Cardiac fibroblast (primary cell): ENCODE results near the gene MYO15A.

Source experiments
- DNase-seq, 2 donors: peaks; one replicate each; pipeline versions ENCODE4 v3.0.0 to v3.0.0-alpha.2; 2010; ENCODE audit warnings: low read depth in 2 of 2
- H3K4me3 ChIP-seq, 2 donors: replicated peaks in 1 of 2; 1 replicate in 1 of 2; 2 replicates in 1 of 2; pipeline ENCODE4 v1.5.1; 2011; ENCODE audit warnings: low read depth in 2 of 2, low read length in 2 of 2, mild to moderate bottlenecking in 2 of 2, moderate library complexity in 1 of 2
- TF ChIP-seq, protein P1 (sequence below): IDR thresholded peaks from one replicate; pipeline ENCODE4 v1.5.1; 2011; ENCODE audit warnings: low read depth, mild to moderate bottlenecking, low read length, inconsistent platforms

The MYO15A gene

DNA sequence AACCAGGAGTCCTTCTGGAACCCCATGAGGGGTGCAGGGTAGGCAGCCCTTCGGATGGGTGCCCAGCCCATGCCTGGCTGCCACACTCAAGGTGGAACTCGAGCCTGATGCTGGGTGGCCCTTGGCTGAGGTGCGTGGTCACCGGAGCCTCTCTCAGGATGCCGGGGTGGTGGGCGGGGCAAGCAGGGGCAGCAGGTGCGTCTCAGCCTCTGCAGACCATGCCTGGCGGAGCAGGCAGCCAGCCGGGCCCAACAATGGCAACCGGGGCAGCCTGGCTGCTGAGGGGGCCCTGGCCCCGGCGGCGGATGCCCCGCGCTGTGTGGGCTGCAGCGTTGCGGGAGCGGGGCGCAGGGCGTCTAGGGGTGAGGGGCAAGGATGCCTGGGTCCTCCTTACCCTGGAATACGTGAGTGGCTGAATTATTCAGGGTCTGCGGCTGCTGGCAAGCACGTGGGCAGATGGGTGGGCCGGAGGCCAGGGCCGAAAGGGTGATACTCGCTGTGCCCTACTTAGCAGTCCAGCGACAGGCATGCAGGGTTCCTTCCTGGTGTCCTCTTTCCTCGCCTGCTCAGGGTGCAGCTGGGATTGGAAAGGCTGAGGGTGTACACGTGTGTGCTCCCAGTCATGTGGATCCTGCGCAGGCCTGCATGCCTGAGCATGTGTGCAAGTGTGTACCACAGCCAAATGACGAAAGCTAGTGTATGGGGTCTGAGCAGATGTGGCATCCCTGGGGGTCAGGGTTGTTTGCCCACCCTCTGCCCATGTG lies 14.6 kb downstream of the MYO15A start:
- no peak for DNase-seq
- H3K4me3 ChIP-seq: no peak overlapping the region
- TF ChIP-seq, protein P1, sequence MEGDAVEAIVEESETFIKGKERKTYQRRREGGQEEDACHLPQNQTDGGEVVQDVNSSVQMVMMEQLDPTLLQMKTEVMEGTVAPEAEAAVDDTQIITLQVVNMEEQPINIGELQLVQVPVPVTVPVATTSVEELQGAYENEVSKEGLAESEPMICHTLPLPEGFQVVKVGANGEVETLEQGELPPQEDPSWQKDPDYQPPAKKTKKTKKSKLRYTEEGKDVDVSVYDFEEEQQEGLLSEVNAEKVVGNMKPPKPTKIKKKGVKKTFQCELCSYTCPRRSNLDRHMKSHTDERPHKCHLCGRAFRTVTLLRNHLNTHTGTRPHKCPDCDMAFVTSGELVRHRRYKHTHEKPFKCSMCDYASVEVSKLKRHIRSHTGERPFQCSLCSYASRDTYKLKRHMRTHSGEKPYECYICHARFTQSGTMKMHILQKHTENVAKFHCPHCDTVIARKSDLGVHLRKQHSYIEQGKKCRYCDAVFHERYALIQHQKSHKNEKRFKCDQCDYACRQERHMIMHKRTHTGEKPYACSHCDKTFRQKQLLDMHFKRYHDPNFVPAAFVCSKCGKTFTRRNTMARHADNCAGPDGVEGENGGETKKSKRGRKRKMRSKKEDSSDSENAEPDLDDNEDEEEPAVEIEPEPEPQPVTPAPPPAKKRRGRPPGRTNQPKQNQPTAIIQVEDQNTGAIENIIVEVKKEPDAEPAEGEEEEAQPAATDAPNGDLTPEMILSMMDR: no peak

DNA sequence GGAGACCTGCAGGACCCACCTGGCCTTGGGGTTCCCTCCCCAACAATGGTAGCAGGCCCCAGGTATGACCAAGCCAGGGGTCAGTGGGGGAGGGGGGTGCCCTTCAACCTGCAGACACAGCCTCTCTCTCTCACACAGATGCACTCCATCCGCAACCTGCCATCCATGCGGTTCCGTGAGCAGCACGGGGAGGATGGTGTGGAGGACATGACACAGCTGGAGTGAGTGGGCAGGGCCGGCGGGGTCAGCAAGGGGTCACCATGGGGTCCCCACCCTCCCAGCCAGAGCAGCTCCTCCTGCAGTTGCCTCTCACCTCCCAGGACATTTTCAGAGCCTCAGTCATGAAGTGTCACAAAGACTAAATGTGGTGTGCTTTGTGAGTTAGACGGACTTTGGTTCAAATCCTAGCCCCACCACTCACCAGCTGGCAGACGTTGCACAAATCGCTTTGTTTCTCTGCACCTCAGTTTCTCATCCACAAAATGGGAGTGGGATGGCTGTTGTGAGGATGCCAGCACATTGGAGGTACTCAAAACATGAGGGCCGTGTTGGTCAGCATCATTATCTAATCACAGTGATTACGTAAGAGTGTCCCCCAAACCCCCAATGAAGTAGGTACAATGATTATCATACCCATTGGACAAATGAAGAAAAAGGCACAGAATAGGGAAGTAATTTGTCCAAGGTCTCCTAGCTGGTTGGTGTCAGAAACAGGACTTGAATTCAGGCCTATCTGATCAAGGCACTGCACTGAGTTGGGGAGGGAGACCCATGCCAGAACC lies 16.0 kb downstream of the MYO15A start:
- TF ChIP-seq, protein P1: no peak
- DNase-seq: no peak
- H3K4me3 ChIP-seq: no peak overlapping the region

DNA sequence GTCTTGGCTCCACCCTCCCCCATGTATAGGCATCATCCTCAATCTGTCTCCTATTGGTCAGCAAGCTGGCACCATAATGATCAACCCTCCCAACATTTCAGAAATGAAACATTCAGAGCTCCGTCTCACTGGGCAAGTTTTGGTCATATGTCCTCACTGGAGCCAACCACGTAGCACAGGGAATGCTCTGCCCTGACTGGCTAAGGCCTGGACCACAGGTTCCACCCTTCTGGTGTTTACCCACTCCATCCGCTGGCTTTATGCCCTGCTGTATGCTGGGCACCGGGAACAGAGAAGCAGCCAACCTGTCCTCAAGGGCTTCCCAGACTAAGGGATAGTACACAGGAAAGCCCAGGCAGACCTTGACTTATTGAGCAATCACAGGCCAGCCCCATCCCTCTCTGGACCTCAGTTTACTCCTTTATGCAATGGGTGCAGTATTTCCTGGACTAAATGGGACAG lies 20.5 kb downstream of the MYO15A start:
- no peak overlapping the region for H3K4me3 ChIP-seq
- TF ChIP-seq, protein P1: no peak
- peak; percentile 34 to 66 for DNase-seq

GRCh38 chr17:18132711-18133110 lies 24.2 kb downstream of the MYO15A start:
- DNase-seq: no peak
- TF ChIP-seq, protein P1: no peak
- H3K4me3 ChIP-seq: no peak overlapping the region

GRCh38 chr17:18136357-18136756 lies 27.8 kb downstream of the MYO15A start:
- DNase-seq: no peak
- no peak overlapping the region for H3K4me3 ChIP-seq
- TF ChIP-seq, protein P1: no peak

GRCh38 chr17:18138065-18138749 lies 29.7 kb downstream of the MYO15A start:
- H3K4me3 ChIP-seq: no peak overlapping the region
- DNase-seq: no peak
- TF ChIP-seq, protein P1: no peak
